Skin epidermis (tissue), 12 donors: ENCODE measurements around the gene DCAF8L1.
"Not testable (repeated sequence)": the region's sequence is repeated elsewhere in the genome, so short reads cannot be mapped to it uniquely, and the experiment has no call there.

Source experiments
- H3K27ac ChIP-seq, 21 experiments: fragments of 200-600 bp; sonication (generic) in 11 of 21; one replicate each; pipeline ENCODE4 v1.5.0; 2020; ENCODE audit warnings: mild to moderate bottlenecking in 3 of 21, inconsistent platforms in 2 of 21, moderate library complexity in 2 of 21
- H3K4me3 ChIP-seq, 7 experiments: fragments of 200-600 bp; sonication (generic) in 2 of 7; one replicate each; pipeline ENCODE4 v1.5.0; 2020; ENCODE audit warnings: inconsistent platforms in 2 of 7, mild to moderate bottlenecking in 2 of 7, moderate library complexity in 1 of 7

DCAF8L1 gene

GRCh38 chrX:27981349-27981748, at the start of gene DCAF8L1:
Gene DCAF8L1, minus strand, starts transcription at chrX:27981449. Its CDS starts 115 bp downstream, at chrX:27981334.
- no peak within 1 kb of the TSS for H3K27ac ChIP-seq
- no peak within 1 kb of the TSS for H3K4me3 ChIP-seq

GRCh38 chrX:28022371-28022770, 41.1 kb upstream of the DCAF8L1 start:
- H3K4me3 ChIP-seq = no peak overlapping the region
- H3K27ac ChIP-seq = no peak overlapping the region

- H3K27ac ChIP-seq = no peak overlapping the region
- H3K4me3 ChIP-seq = no peak overlapping the region
Observed at GRCh38 chrX:28016823-28017222, 35.6 kb upstream of the DCAF8L1 start.

- Histone ChIP-seq H3K27ac (no peak overlapping the region), H3K4me3 (no peak overlapping the region)
Observed at GRCh38 chrX:28015993-28016392, 34.7 kb upstream of the DCAF8L1 start.

GRCh38 chrX:28010875-28011274, 29.6 kb upstream of the DCAF8L1 start:
- H3K4me3 ChIP-seq = no peak overlapping the region
- H3K27ac ChIP-seq = no peak overlapping the region

GRCh38 chrX:27998666-27999065, 17.4 kb upstream of the DCAF8L1 start:
- Histone ChIP-seq H3K4me3 (no peak overlapping the region), H3K27ac (no peak overlapping the region)

- Histone ChIP-seq H3K27ac (no peak overlapping the region), H3K4me3 (no peak overlapping the region)
Observed at GRCh38 chrX:27997622-27998021, 16.4 kb upstream of the DCAF8L1 start.

GRCh38 chrX:27996132-27996531, 14.9 kb upstream of the DCAF8L1 start:
- Histone ChIP-seq H3K27ac (no peak overlapping the region), H3K4me3 (no peak overlapping the region)

- Histone ChIP-seq H3K27ac (no peak overlapping the region), H3K4me3 (no peak overlapping the region)
Observed at GRCh38 chrX:27995611-27996010, 14.4 kb upstream of the DCAF8L1 start.

GRCh38 chrX:27987862-27988646, 6.8 kb upstream of the DCAF8L1 start:
- Histone ChIP-seq H3K4me3 (no peak overlapping the region), H3K27ac (no peak overlapping the region)

- H3K27ac ChIP-seq, H3K4me3 ChIP-seq: not testable (repeated sequence)
Observed at GRCh38 chrX:27976934-27977333, 4.3 kb downstream of the DCAF8L1 start.

GRCh38 chrX:27976284-27976683, 5.0 kb downstream of the DCAF8L1 start:
- H3K4me3 ChIP-seq = no peak overlapping the region
- H3K27ac ChIP-seq = no peak overlapping the region

- no peak overlapping the region for H3K4me3 ChIP-seq
- H3K27ac ChIP-seq = no peak overlapping the region
Observed at GRCh38 chrX:27968878-27969277, 12.4 kb downstream of the DCAF8L1 start.

- H3K4me3 ChIP-seq = no peak overlapping the region
- no peak overlapping the region for H3K27ac ChIP-seq
Observed at GRCh38 chrX:27968352-27968751, 12.9 kb downstream of the DCAF8L1 start.

GRCh38 chrX:27966955-27967354, 14.3 kb downstream of the DCAF8L1 start:
- Histone ChIP-seq H3K4me3 (no peak overlapping the region), H3K27ac (no peak overlapping the region)

GRCh38 chrX:27966492-27966891, 14.8 kb downstream of the DCAF8L1 start:
- Histone ChIP-seq H3K27ac (no peak overlapping the region), H3K4me3 (no peak overlapping the region)

GRCh38 chrX:27965348-27965747, 15.9 kb downstream of the DCAF8L1 start:
- not testable (repeated sequence) for H3K27ac ChIP-seq, H3K4me3 ChIP-seq

GRCh38 chrX:27964432-27964831, 16.8 kb downstream of the DCAF8L1 start:
- Histone ChIP-seq H3K27ac (no peak overlapping the region), H3K4me3 (no peak overlapping the region)

GRCh38 chrX:27960410-27960809, 20.8 kb downstream of the DCAF8L1 start:
- not testable (repeated sequence) for H3K4me3 ChIP-seq, H3K27ac ChIP-seq

- Histone ChIP-seq H3K27ac (no peak overlapping the region), H3K4me3 (no peak overlapping the region)
Observed at GRCh38 chrX:27953171-27953570, 28.1 kb downstream of the DCAF8L1 start.

GRCh38 chrX:27933361-27933760, 47.9 kb downstream of the DCAF8L1 start:
- no peak overlapping the region for H3K27ac ChIP-seq
- H3K4me3 ChIP-seq = no peak overlapping the region
